ENCODE measurements around the gene PRR27.

Gene PRR27

GRCh38 chr4:70153937-70154336, at the start of gene PRR27:
PRR27 (plus strand) TSS chr4:70154237; CDS start chr4:70154376, 139 bp downstream.
- DNase-seq = no peak

- DNase-seq = no peak
Observed at GRCh38 chr4:70110917-70111316, 43.1 kb upstream of the PRR27 start.

GRCh38 chr4:70113656-70114055, 40.4 kb upstream of the PRR27 start:
- no peak for DNase-seq

- DNase-seq = no peak
Observed at GRCh38 chr4:70114096-70114495, 39.9 kb upstream of the PRR27 start.

- no peak for DNase-seq
Observed at GRCh38 chr4:70120323-70120722, 33.7 kb upstream of the PRR27 start.

GRCh38 chr4:70133473-70133872, 20.6 kb upstream of the PRR27 start:
- DNase-seq = no peak

- DNase-seq = no peak
Observed at GRCh38 chr4:70138751-70139150, 15.3 kb upstream of the PRR27 start.

- no peak for DNase-seq
Observed at GRCh38 chr4:70151271-70151670, 2.8 kb upstream of the PRR27 start.

- DNase-seq = no peak
Observed at GRCh38 chr4:70152088-70152487, 1.9 kb upstream of the PRR27 start.

GRCh38 chr4:70158576-70158975, 4.5 kb downstream of the PRR27 start:
- DNase-seq = no peak

- DNase-seq = no peak
Observed at GRCh38 chr4:70177090-70177489, 23.1 kb downstream of the PRR27 start.

GRCh38 chr4:70178075-70178660, 24.1 kb downstream of the PRR27 start:
- DNase-seq = no peak

GRCh38 chr4:70179811-70180210, 25.8 kb downstream of the PRR27 start:
- no peak for DNase-seq

- DNase-seq = no peak
Observed at GRCh38 chr4:70181864-70182263, 27.8 kb downstream of the PRR27 start.

- no peak for DNase-seq
Observed at GRCh38 chr4:70182517-70183167, 28.6 kb downstream of the PRR27 start.

- DNase-seq = no peak
Observed at GRCh38 chr4:70183168-70183939, 29.3 kb downstream of the PRR27 start.

GRCh38 chr4:70183940-70184246, 29.9 kb downstream of the PRR27 start:
- no peak for DNase-seq

GRCh38 chr4:70187216-70187615, 33.2 kb downstream of the PRR27 start:
- DNase-seq = no peak

GRCh38 chr4:70190579-70190978, 36.5 kb downstream of the PRR27 start:
- no peak for DNase-seq

GRCh38 chr4:70191647-70192046, 37.6 kb downstream of the PRR27 start:
- no peak for DNase-seq

GRCh38 chr4:70192895-70193294, 38.9 kb downstream of the PRR27 start:
- no peak for DNase-seq

- no peak for DNase-seq
Observed at GRCh38 chr4:70195425-70195824, 41.4 kb downstream of the PRR27 start, which contains the start of gene ODAM. ODAM (plus strand) TSS chr4:70195725; CDS start chr4:70196544, 819 bp downstream.

- no peak for DNase-seq
Observed at GRCh38 chr4:70196857-70197256, 42.8 kb downstream of the PRR27 start.

GRCh38 chr4:70197842-70198241, 43.8 kb downstream of the PRR27 start:
- DNase-seq = no peak
